ENCODE results near the gene TEAD1.

The TEAD1 gene

GRCh38 chr11:12793065-12793464 is 118.8 kb downstream of the TEAD1 start:
- no peak for FAIRE-seq

GRCh38 chr11:12793506-12793905 is 119.3 kb downstream of the TEAD1 start:
- FAIRE-seq = no peak

- no peak for FAIRE-seq
Observed at GRCh38 chr11:12794576-12795230, 120.5 kb downstream of the TEAD1 start.

- no peak for FAIRE-seq
Observed at GRCh38 chr11:12797996-12798395, 123.8 kb downstream of the TEAD1 start.

GRCh38 chr11:12798609-12799011 is 124.4 kb downstream of the TEAD1 start:
- FAIRE-seq = no peak

GRCh38 chr11:12799334-12799835 is 125.2 kb downstream of the TEAD1 start:
- no peak for FAIRE-seq

- no peak for FAIRE-seq
Observed at GRCh38 chr11:12800032-12800671, 125.9 kb downstream of the TEAD1 start.

GRCh38 chr11:12800871-12801270 is 126.7 kb downstream of the TEAD1 start:
- no peak for FAIRE-seq

- no peak for FAIRE-seq
Observed at GRCh38 chr11:12801976-12802375, 127.8 kb downstream of the TEAD1 start.

- no peak for FAIRE-seq
Observed at GRCh38 chr11:12802418-12803085, 128.3 kb downstream of the TEAD1 start.

- no peak for FAIRE-seq
Observed at GRCh38 chr11:12803086-12803826, 129.0 kb downstream of the TEAD1 start.

- no peak for FAIRE-seq
Observed at GRCh38 chr11:12806113-12806512, 131.9 kb downstream of the TEAD1 start.

- FAIRE-seq = no peak
Observed at GRCh38 chr11:12807621-12808020, 133.4 kb downstream of the TEAD1 start.

GRCh38 chr11:12808519-12808918 is 134.3 kb downstream of the TEAD1 start:
- no peak for FAIRE-seq

GRCh38 chr11:12809364-12809763 is 135.1 kb downstream of the TEAD1 start:
- no peak for FAIRE-seq

- no peak for FAIRE-seq
Observed at GRCh38 chr11:12809864-12810567, 135.8 kb downstream of the TEAD1 start.

- no peak for FAIRE-seq
Observed at GRCh38 chr11:12810568-12810894, 136.3 kb downstream of the TEAD1 start.

- no peak for FAIRE-seq
Observed at GRCh38 chr11:12811861-12812260, 137.6 kb downstream of the TEAD1 start.

- FAIRE-seq = no peak
Observed at GRCh38 chr11:12812849-12813248, 138.6 kb downstream of the TEAD1 start.

GRCh38 chr11:12813371-12814225 is 139.4 kb downstream of the TEAD1 start:
- FAIRE-seq = no peak

- no peak for FAIRE-seq
Observed at GRCh38 chr11:12815129-12815480, 140.9 kb downstream of the TEAD1 start.

GRCh38 chr11:12815931-12816494 is 141.8 kb downstream of the TEAD1 start:
- no peak for FAIRE-seq
